H1 (cell line): ENCODE results near the gene PDE8B. TPM values are rescaled to one million over a fixed set of nuclear protein-coding genes. Genes with fewer than 3 reads are reported as not detected.

Experiments
- CTCF ChIA-PET: fragments of 300-600 bp; sonication (Branson Sonifier 250); formaldehyde crosslinking; loops from one replicate; lab custom pipeline; 2021; ENCODE audit not compliant: partially characterized antibody; lab: Charles Lee
- POLR2A ChIA-PET: fragments of 300-600 bp; sonication (Branson Sonifier 250); formaldehyde crosslinking; loops from one replicate; lab custom pipeline; 2021; ENCODE audit warnings: inconsistent platforms; ENCODE audit not compliant: partially characterized antibody; lab: Charles Lee
- DNase-seq, 2 experiments: peaks; one replicate each; pipeline versions ENCODE4 v3.0.0 to v3.0.0-alpha.2; 2010 to 2022; ENCODE audit warnings: low spot score in 2 of 2, low read depth in 1 of 2, mixed read lengths in 1 of 2
- FAIRE-seq: peaks from 2 replicates; lab custom pipeline; 2011; peaks lifted over from hg19 to GRCh38; lab: Jason Lieb, UNC
- H2AFZ ChIP-seq: 2 replicates; pipeline ENCODE4 v1.8.1; 2012; ENCODE audit warnings: low read length, inconsistent platforms
- H2AK5ac ChIP-seq: 2 replicates; pipeline ENCODE4 v1.6.1; 2013; ENCODE audit warnings: low read depth, low read length
- H2BK120ac ChIP-seq: replicated peaks from 2 replicates; pipeline ENCODE3; 2013; ENCODE audit warnings: low read depth, low read length, inconsistent platforms
- H2BK12ac ChIP-seq: 2 replicates; pipeline ENCODE4 v1.6.1; 2013; ENCODE audit warnings: low read depth, low read length
- H2BK15ac ChIP-seq: 2 replicates; pipeline ENCODE4 v1.6.1; 2013; ENCODE audit warnings: low read length
- H2BK20ac ChIP-seq: 2 replicates; pipeline ENCODE4 v1.6.1; 2013; ENCODE audit warnings: low read length
- H2BK5ac ChIP-seq: 2 replicates; pipeline ENCODE4 v1.6.1; 2013; ENCODE audit warnings: low read depth, low read length
- H3K14ac ChIP-seq: 2 replicates; pipeline ENCODE4 v1.6.1; 2013; ENCODE audit warnings: inconsistent platforms; ENCODE audit not compliant: insufficient read length
- H3K18ac ChIP-seq: 2 replicates; pipeline ENCODE4 v1.6.1; 2013; ENCODE audit warnings: low read length; ENCODE audit errors: extremely low read depth
- H3K23ac ChIP-seq: 2 replicates; pipeline ENCODE4 v1.6.1; 2013; ENCODE audit warnings: inconsistent platforms; ENCODE audit not compliant: insufficient read length
- H3K23me2 ChIP-seq: 2 replicates; pipeline ENCODE4 v1.6.1; 2013; ENCODE audit warnings: low read depth, low read length
- H3K27ac ChIP-seq: 2 replicates; pipeline ENCODE4 v1.6.1; 2011; ENCODE audit warnings: low read depth, low read length, inconsistent platforms
- H3K27me3 ChIP-seq, 4 experiments: replicated peaks in 1 of 4; 1 replicate in 1 of 4; 2 replicates in 3 of 4; pipeline versions ENCODE4 v1.6.1 to v1.8.1; 2011 to 2013; ENCODE audit warnings: low read length in 3 of 4, mild to moderate bottlenecking in 3 of 4, inconsistent platforms in 2 of 4, mixed read lengths in 2 of 4, moderate library complexity in 1 of 4; ENCODE audit not compliant: control insufficient read depth in 3 of 4, insufficient read depth in 3 of 4; ENCODE audit errors: extremely low read depth in 1 of 4
- H3K36me3 ChIP-seq, 4 experiments: 2 replicates each; pipeline versions ENCODE4 v1.6.1 to v1.8.1; 2011 to 2013; ENCODE audit warnings: mild to moderate bottlenecking in 4 of 4, low read length in 3 of 4, moderate library complexity in 2 of 4, control low read depth in 1 of 4, inconsistent platforms in 1 of 4; ENCODE audit not compliant: insufficient read depth in 4 of 4, control insufficient read depth in 2 of 4
- H3K4ac ChIP-seq: replicated peaks from 2 replicates; pipeline ENCODE3; 2013; ENCODE audit warnings: low read length, low read depth, mixed read lengths, inconsistent platforms; ENCODE audit not compliant: insufficient read length
- H3K4me1 ChIP-seq, 4 experiments: replicated peaks in 1 of 4; 1 replicate in 1 of 4; 2 replicates in 3 of 4; pipeline versions ENCODE4 v1.6.1 to v1.8.1; 2011 to 2013; ENCODE audit warnings: low read length in 3 of 4, inconsistent platforms in 2 of 4, mixed read lengths in 1 of 4; ENCODE audit not compliant: insufficient read depth in 4 of 4, control insufficient read depth in 3 of 4
- H3K4me2 ChIP-seq, 2 experiments: 2 replicates each; pipeline versions ENCODE4 v1.6.1 to v1.8.1; 2011 to 2013; ENCODE audit warnings: low read depth in 2 of 2, low read length in 2 of 2, control low read depth in 1 of 2, inconsistent platforms in 1 of 2, mild to moderate bottlenecking in 1 of 2; ENCODE audit not compliant: insufficient read depth in 1 of 2
- H3K4me3 ChIP-seq, 4 experiments: fragments of 200-600, 300-600 bp in 1 of 4; sonication (generic), shearing (Covaris generic), sonication (Bioruptor Twin) in 1 of 4; 2 replicates each; pipeline versions ENCODE4 v1.5.1 to v1.8.1; 2011 to 2016; ENCODE audit warnings: low read length in 4 of 4, low read depth in 3 of 4, control low read depth in 2 of 4, inconsistent platforms in 2 of 4, mild to moderate bottlenecking in 2 of 4, mixed read lengths in 1 of 4, moderate library complexity in 1 of 4; ENCODE audit not compliant: insufficient read depth in 2 of 4; ENCODE audit errors: extremely low read depth in 1 of 4
- H3K56ac ChIP-seq: replicated peaks from 2 replicates; pipeline ENCODE3; 2013; ENCODE audit warnings: low read depth, mild to moderate bottlenecking, mixed read lengths, low read length, inconsistent platforms; ENCODE audit not compliant: insufficient read length
- H3K79me1 ChIP-seq: 2 replicates; pipeline ENCODE4 v1.6.1; 2013; ENCODE audit warnings: low read depth, low read length, control low read depth
- H3K79me2 ChIP-seq, 2 experiments: 2 replicates each; pipeline versions ENCODE4 v1.6.1 to v1.8.1; 2012 to 2013; ENCODE audit warnings: low read length in 2 of 2, mild to moderate bottlenecking in 2 of 2, inconsistent platforms in 1 of 2; ENCODE audit not compliant: insufficient read depth in 2 of 2, control insufficient read depth in 1 of 2
- H3K9ac ChIP-seq, 4 experiments: replicated peaks in 1 of 4; 1 replicate in 1 of 4; 2 replicates in 3 of 4; pipeline versions ENCODE4 v1.6.1 to v1.8.1; 2011 to 2013; ENCODE audit warnings: low read depth in 3 of 4, low read length in 3 of 4, control low read depth in 2 of 4, mild to moderate bottlenecking in 2 of 4, moderate library complexity in 2 of 4, inconsistent platforms in 1 of 4; ENCODE audit errors: extremely low read depth in 1 of 4
- H3K9me3 ChIP-seq, 2 experiments: 2 replicates each; pipeline versions ENCODE4 v1.6.1 to v1.8.1; 2012 to 2013; ENCODE audit warnings: mild to moderate bottlenecking in 2 of 2, moderate library complexity in 2 of 2, control low read depth in 1 of 2, inconsistent platforms in 1 of 2, low read depth in 1 of 2, low read length in 1 of 2, mixed read lengths in 1 of 2; ENCODE audit not compliant: insufficient read depth in 2 of 2
- H4K20me1 ChIP-seq, 2 experiments: replicated peaks in 1 of 2; 2 replicates each; pipeline versions ENCODE3 to v1.8.1; 2011 to 2013; ENCODE audit warnings: inconsistent platforms in 2 of 2, low read length in 2 of 2, mild to moderate bottlenecking in 1 of 2; ENCODE audit not compliant: insufficient read depth in 2 of 2, control insufficient read depth in 1 of 2
- H4K5ac ChIP-seq: 2 replicates; pipeline ENCODE4 v1.6.1; 2013; ENCODE audit warnings: low read length, low read depth, mixed read lengths, inconsistent platforms; ENCODE audit not compliant: insufficient read length
- H4K8ac ChIP-seq: 2 replicates; pipeline ENCODE4 v1.8.0; 2013; ENCODE audit warnings: mild to moderate bottlenecking, moderate library complexity, low read length, inconsistent platforms; ENCODE audit not compliant: insufficient read depth; ENCODE audit errors: extremely low read depth
- H4K91ac ChIP-seq: replicated peaks from 2 replicates; pipeline ENCODE3; 2013; ENCODE audit warnings: low read length, mixed read lengths, inconsistent platforms; ENCODE audit not compliant: insufficient read length
- CHD1 ChIP-seq: IDR thresholded peaks from 2 replicates; pipeline ENCODE4 v1.6.1; 2012; ENCODE audit warnings: low read depth, low read length, improper control_type of control experiment
- CHD2 ChIP-seq: IDR thresholded peaks from 2 replicates; pipeline ENCODE4 v1.6.1; 2012; ENCODE audit warnings: low read length, improper control_type of control experiment
- MAFK ChIP-seq: IDR thresholded peaks from 2 replicates; pipeline ENCODE4 v1.6.1; 2012; ENCODE audit warnings: low read depth, mild to moderate bottlenecking, improper control_type of control experiment, low read length
- NANOG ChIP-seq: IDR thresholded peaks from 2 replicates; pipeline ENCODE4 v1.6.1; 2011; ENCODE audit warnings: low read length, low read depth, mild to moderate bottlenecking, inconsistent platforms; ENCODE audit not compliant: insufficient read depth, poor library complexity, severe bottlenecking
- PHF8 ChIP-seq: fragments of 200-600 bp; sonication (generic); conservative IDR thresholded peaks from 2 replicates; pipeline ENCODE4 v1.7.1; 2012; ENCODE audit warnings: low read depth, mild to moderate bottlenecking, inconsistent platforms, low read length, moderate library complexity
- POLR2AphosphoS5 ChIP-seq: IDR thresholded peaks from 2 replicates; pipeline ENCODE4 v1.6.1; 2011; ENCODE audit warnings: low read depth, low read length
- RXRA ChIP-seq: IDR thresholded peaks from 2 replicates; pipeline ENCODE4 v1.6.1; 2011; ENCODE audit warnings: low read depth, mild to moderate bottlenecking, low read length, moderate library complexity; ENCODE audit not compliant: insufficient read depth
- SIX5 ChIP-seq: IDR thresholded peaks from 2 replicates; pipeline ENCODE4 v1.6.1; 2011; ENCODE audit warnings: mild to moderate bottlenecking, low read depth, low read length
- SP1 ChIP-seq: IDR thresholded peaks from 2 replicates; pipeline ENCODE4 v1.6.1; 2011; ENCODE audit warnings: low read depth, low read length
- SP2 ChIP-seq: IDR thresholded peaks from 2 replicates; pipeline ENCODE4 v1.6.1; 2012; ENCODE audit warnings: mild to moderate bottlenecking, low read length, inconsistent platforms
- TEAD4 ChIP-seq: IDR thresholded peaks from 2 replicates; pipeline ENCODE4 v1.6.1; 2012; ENCODE audit warnings: low read depth, low read length, inconsistent platforms, mixed read lengths
- WGBS, 2 experiments: shearing (Covaris generic) in 1 of 2; methylation state at CpG; one replicate each; pipeline versions ENCODE4 v1.1.6 to v1.1.7; 2013 to 2015; ENCODE audit warnings: low lambda C conversion rate in 2 of 2, mixed read lengths in 2 of 2, inconsistent platforms in 1 of 2, low coverage in 1 of 2, missing lambda C conversion rate in 1 of 2; ENCODE audit not compliant: insufficient replicate concordance in 2 of 2, insufficient coverage in 1 of 2, insufficient read length in 1 of 2; ENCODE audit errors: extremely low coverage in 1 of 2, missing lambda C conversion rate in 1 of 2; 5-methylcytosine and 5-hydroxymethylcytosine counted together
- polyA plus RNA-seq, 7 experiments: library from polyadenylated mRNA; depleted of rRNA in 3 of 7; stranded (reverse) in 5 of 7; unstranded in 2 of 7; fragments of >200 nt in 5 of 7; fragments of 200-250 nt in 2 of 7; gene quantifications; 1 replicate in 5 of 7; 2 replicates in 1 of 7; 4 replicates in 1 of 7; pipeline versions ENCODE4 v1.2.1 to v1.2.3, GENCODE V29; 2011 to 2013; ENCODE audit warnings: missing spikeins in 2 of 7, mixed read lengths in 2 of 7
- total RNA-seq: library from RNA; stranded (reverse); fragmentation: NEBNext Ultra II Directional; extraction: Animal tissue kit (Norgen Biotek cat#: 25700); gene quantifications from 2 replicates; pipeline ENCODE4 v1.2.1, GENCODE V29; 2021

PDE8B gene
- total and polyA plus RNA-seq, 2 of the 8 experiments (the other 6 are each of a cell fraction or from before 2014, with no cell fraction given), result 0.32 to 1.1 TPM

DNA sequence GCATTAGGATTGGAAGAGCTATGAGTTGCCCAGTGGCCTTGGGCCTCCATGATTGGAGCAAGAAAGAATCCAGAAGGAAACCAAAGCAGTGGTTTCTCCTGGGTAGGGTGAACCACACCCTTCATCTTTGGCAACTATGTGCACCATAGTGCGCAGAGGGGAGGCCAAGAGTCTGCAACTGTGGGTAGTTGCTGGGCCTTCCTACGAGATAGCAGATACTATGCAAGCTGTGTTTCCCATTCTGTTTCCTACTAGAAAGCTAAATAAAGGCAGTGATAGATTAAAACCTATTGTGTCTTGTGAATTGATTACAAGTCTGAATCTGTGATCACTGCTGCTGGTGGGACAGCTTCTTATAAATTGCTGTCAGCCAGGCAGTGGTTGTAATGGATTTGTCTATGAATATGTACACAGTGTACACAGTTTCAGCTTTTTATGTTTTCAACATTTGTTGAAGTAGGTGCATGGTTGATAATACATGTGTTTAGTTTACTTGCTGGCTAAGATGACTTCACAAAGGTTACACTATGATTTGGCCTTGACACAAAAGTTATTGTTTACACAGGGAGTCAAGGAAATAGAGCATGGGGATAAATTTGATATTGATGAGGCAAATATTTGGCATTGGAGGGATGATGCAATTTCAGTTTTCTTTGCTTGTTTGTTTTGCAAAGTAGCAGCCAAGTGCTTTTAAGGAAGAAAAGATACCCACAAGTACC is 23.7 kb upstream of the PDE8B start:
- H3K23me2 ChIP-seq, result no peaks in the 10 kb centered on the region
- H4K5ac ChIP-seq, result no peak overlapping the region
- no peak overlapping the region for H2BK5ac ChIP-seq
- no peaks in the 10 kb centered on the region for H3K36me3 ChIP-seq
- no peak overlapping the region for H2AK5ac ChIP-seq
- H2AFZ ChIP-seq, result no peak overlapping the region
- H3K9ac ChIP-seq, result no peak overlapping the region
- FAIRE-seq (no peak), DNase-seq (no peak)
- no peaks in the 10 kb centered on the region for H3K79me1 ChIP-seq
- WGBS, 2 experiments, result 98% methylated on average over 2 of the region's 2 CpGs; no CpG with 5 or more reads in 1 of the 2 experiments
- peaks cover 0 to 1% of the 10 kb centered on the region in 2 experiments for H4K20me1 ChIP-seq
- H3K27ac ChIP-seq, result no peak overlapping the region
- H3K9me3 ChIP-seq, result no peaks in the 10 kb centered on the region
- H3K4me1 ChIP-seq, result no peaks in the 10 kb centered on the region
- H2BK15ac ChIP-seq, result no peak overlapping the region
- H3K56ac ChIP-seq, result no peak overlapping the region
- no peak overlapping the region for H3K4me2 ChIP-seq
- CTCF ChIA-PET, result interaction anchor here (0.6 to 1.3 kb wide), 3 partner anchors 17 to 54 kb away, joined by 3 to 4 read pairs (median 3); no protein-coding TSS in a partner anchor
- no peak overlapping the region for H3K23ac ChIP-seq
- no peak overlapping the region for H2BK12ac ChIP-seq
- peaks cover 0 to 7% (median 5%) of the 10 kb centered on the region in 4 experiments; a peak in 5 of 7 replicates for H3K27me3 ChIP-seq
- no peak overlapping the region for H2BK20ac ChIP-seq
- H3K4me3 ChIP-seq, result no peak overlapping the region
- H3K14ac ChIP-seq, result no peak overlapping the region
- H3K4ac ChIP-seq, result no peak overlapping the region
- H4K91ac ChIP-seq, result no peak overlapping the region
- no peak overlapping the region for H2BK120ac ChIP-seq
- no peak overlapping the region for H4K8ac ChIP-seq
- no peak overlapping the region for H3K18ac ChIP-seq
- no peaks in the 10 kb centered on the region for H3K79me2 ChIP-seq
- POLR2A ChIA-PET, result no interaction called here
- no peak for TF ChIP-seq CHD2
- no peak for TF ChIP-seq POLR2AphosphoS5
- no peak for TF ChIP-seq CHD1
- TF ChIP-seq TEAD4, result no peak
- no peak for TF ChIP-seq RXRA
- TF ChIP-seq SP1, result no peak
- TF ChIP-seq SP2, result no peak
- TF ChIP-seq SIX5, result no peak
- TF ChIP-seq MAFK, result no peak
- TF ChIP-seq PHF8, result no peak
- no peak for TF ChIP-seq NANOG
